HEK293 (cell line): Measurements from ENCODE around the gene SPACDR.
A peak's percentile ranks its signal among the peaks of the same experiment; 100 is the strongest.

Experiments
- CTCF ChIA-PET: fragments of 350-600 bp; formaldehyde crosslinking; extraction: SDS; loops from one replicate; lab custom pipeline; 2021; ENCODE audit warnings: antibody characterized with exemption; lab: Yijun Ruan, JAX
- POLR2A ChIA-PET: fragments of 300-600 bp; formaldehyde crosslinking; extraction: SDS; loops from one replicate; lab custom pipeline; 2020; ENCODE audit warnings: antibody characterized with exemption, inconsistent platforms; lab: Yijun Ruan, JAX
- H3K27ac ChIP-seq: fragments of 200-500 bp; sonication (Bioruptor generic); 2 replicates; pipeline ENCODE4 v1.5.1; 2014; ENCODE audit warnings: low read depth, low read length, control low read depth, inconsistent platforms; ENCODE audit errors: extremely low read depth
- H3K36me3 ChIP-seq, 2 experiments: fragments of 200-500 bp in 1 of 2; sonication (Bioruptor generic) in 1 of 2; 1 replicate in 1 of 2; 2 replicates in 1 of 2; pipeline ENCODE4 v1.5.1; 2014 to 2017; ENCODE audit warnings: inconsistent platforms in 2 of 2, low read length in 2 of 2; ENCODE audit not compliant: control insufficient read depth in 2 of 2, insufficient read depth in 1 of 2
- H3K4me1 ChIP-seq: fragments of 200-500 bp; sonication (Bioruptor generic); 2 replicates; pipeline ENCODE4 v1.5.1; 2014; ENCODE audit warnings: mild to moderate bottlenecking, low read length, inconsistent platforms; ENCODE audit not compliant: control insufficient read depth, insufficient read depth
- H3K4me3 ChIP-seq: 2 replicates; pipeline ENCODE4 v1.5.1; 2011; ENCODE audit warnings: low read depth, mild to moderate bottlenecking, control low read depth, low read length, moderate library complexity
- H3K9me3 ChIP-seq: fragments of 200-500 bp; sonication (Bioruptor generic); 2 replicates; pipeline ENCODE4 v1.5.1; 2014; ENCODE audit warnings: low read depth, low read length, inconsistent platforms; ENCODE audit not compliant: control insufficient read depth, insufficient read depth
- GLIS1 ChIP-seq: fragments of 450-650 bp; formaldehyde crosslinking; IDR thresholded peaks from 2 replicates; pipeline ENCODE4 v1.5.1; 2016; ENCODE audit warnings: missing biosample characterization, missing genetic modification characterization
- KLF1 ChIP-seq: fragments of 450-650 bp; formaldehyde crosslinking; IDR thresholded peaks from 2 replicates; pipeline ENCODE4 v1.5.1; 2016; ENCODE audit warnings: missing biosample characterization, missing genetic modification characterization
- KLF7 ChIP-seq: fragments of 450-650 bp; formaldehyde crosslinking; IDR thresholded peaks from 2 replicates; pipeline ENCODE4 v1.5.1; 2016; ENCODE audit warnings: missing biosample characterization, missing genetic modification characterization, borderline replicate concordance
- MZF1 ChIP-seq: fragments of 450-650 bp; formaldehyde crosslinking; IDR thresholded peaks from 2 replicates; pipeline ENCODE4 v1.5.1; 2017; ENCODE audit warnings: missing biosample characterization, missing genetic modification characterization, borderline replicate concordance
- PATZ1 ChIP-seq: fragments of 450-650 bp; formaldehyde crosslinking; IDR thresholded peaks from 2 replicates; pipeline ENCODE4 v1.5.1; 2016; ENCODE audit warnings: missing biosample characterization, missing genetic modification characterization
- RBAK ChIP-seq: fragments of 450-650 bp; formaldehyde crosslinking; IDR thresholded peaks from 2 replicates; pipeline ENCODE4 v1.5.1; 2016; ENCODE audit warnings: missing biosample characterization, missing genetic modification characterization
- ZBTB1 ChIP-seq: fragments of 450-650 bp; formaldehyde crosslinking; IDR thresholded peaks from 2 replicates; pipeline ENCODE4 v1.5.1; 2016; ENCODE audit warnings: missing biosample characterization, missing genetic modification characterization
- ZBTB11 ChIP-seq: fragments of 450-650 bp; formaldehyde crosslinking; conservative IDR thresholded peaks from 2 replicates; pipeline ENCODE4 v1.5.1; 2016; ENCODE audit warnings: low read depth, missing biosample characterization, missing genetic modification characterization
- ZEB2 ChIP-seq: fragments of 450-650 bp; formaldehyde crosslinking; IDR thresholded peaks from 2 replicates; pipeline ENCODE4 v1.5.1; 2016; ENCODE audit warnings: missing biosample characterization, missing genetic modification characterization
- ZNF169 ChIP-seq: fragments of 450-650 bp; formaldehyde crosslinking; IDR thresholded peaks from 2 replicates; pipeline ENCODE4 v1.5.1; 2016; ENCODE audit warnings: missing biosample characterization, missing genetic modification characterization
- ZNF2 ChIP-seq: fragments of 450-650 bp; formaldehyde crosslinking; IDR thresholded peaks from 2 replicates; pipeline ENCODE4 v1.5.1; 2016; ENCODE audit warnings: missing biosample characterization, missing genetic modification characterization
- ZNF23 ChIP-seq: fragments of 450-650 bp; formaldehyde crosslinking; IDR thresholded peaks from 2 replicates; pipeline ENCODE4 v1.5.1; 2016; ENCODE audit warnings: missing biosample characterization, missing genetic modification characterization, borderline replicate concordance
- ZNF366 ChIP-seq: fragments of 450-650 bp; formaldehyde crosslinking; conservative IDR thresholded peaks from 2 replicates; pipeline ENCODE4 v1.5.1; 2016; ENCODE audit warnings: missing biosample characterization, missing genetic modification characterization
- ZNF488 ChIP-seq: fragments of 450-650 bp; formaldehyde crosslinking; IDR thresholded peaks from 2 replicates; pipeline ENCODE4 v1.5.1; 2016; ENCODE audit warnings: missing biosample characterization, missing genetic modification characterization
- ZNF521 ChIP-seq: fragments of 450-650 bp; formaldehyde crosslinking; IDR thresholded peaks from 2 replicates; pipeline ENCODE4 v1.5.1; 2017; ENCODE audit warnings: missing biosample characterization, mild to moderate bottlenecking, missing genetic modification characterization
- ZNF548 ChIP-seq: fragments of 450-650 bp; formaldehyde crosslinking; IDR thresholded peaks from 2 replicates; pipeline ENCODE4 v1.5.1; 2016; ENCODE audit warnings: missing biosample characterization, missing genetic modification characterization
- ZNF558 ChIP-seq: fragments of 450-650 bp; formaldehyde crosslinking; IDR thresholded peaks from 2 replicates; pipeline ENCODE4 v1.5.1; 2016; ENCODE audit warnings: missing biosample characterization, missing genetic modification characterization
- ZNF670 ChIP-seq: fragments of 450-650 bp; formaldehyde crosslinking; IDR thresholded peaks from 2 replicates; pipeline ENCODE4 v1.5.1; 2016; ENCODE audit warnings: missing biosample characterization, missing genetic modification characterization, low read depth
- ZSCAN23 ChIP-seq: fragments of 450-650 bp; formaldehyde crosslinking; IDR thresholded peaks from 2 replicates; pipeline ENCODE4 v1.5.1; 2016; ENCODE audit warnings: missing biosample characterization, missing genetic modification characterization
- TF ChIP-seq, protein P1 (sequence below): fragments of 450-650 bp; formaldehyde crosslinking; IDR thresholded peaks from 2 replicates; pipeline ENCODE4 v1.5.1; 2016; ENCODE audit warnings: missing biosample characterization, missing genetic modification characterization

SPACDR gene

DNA sequence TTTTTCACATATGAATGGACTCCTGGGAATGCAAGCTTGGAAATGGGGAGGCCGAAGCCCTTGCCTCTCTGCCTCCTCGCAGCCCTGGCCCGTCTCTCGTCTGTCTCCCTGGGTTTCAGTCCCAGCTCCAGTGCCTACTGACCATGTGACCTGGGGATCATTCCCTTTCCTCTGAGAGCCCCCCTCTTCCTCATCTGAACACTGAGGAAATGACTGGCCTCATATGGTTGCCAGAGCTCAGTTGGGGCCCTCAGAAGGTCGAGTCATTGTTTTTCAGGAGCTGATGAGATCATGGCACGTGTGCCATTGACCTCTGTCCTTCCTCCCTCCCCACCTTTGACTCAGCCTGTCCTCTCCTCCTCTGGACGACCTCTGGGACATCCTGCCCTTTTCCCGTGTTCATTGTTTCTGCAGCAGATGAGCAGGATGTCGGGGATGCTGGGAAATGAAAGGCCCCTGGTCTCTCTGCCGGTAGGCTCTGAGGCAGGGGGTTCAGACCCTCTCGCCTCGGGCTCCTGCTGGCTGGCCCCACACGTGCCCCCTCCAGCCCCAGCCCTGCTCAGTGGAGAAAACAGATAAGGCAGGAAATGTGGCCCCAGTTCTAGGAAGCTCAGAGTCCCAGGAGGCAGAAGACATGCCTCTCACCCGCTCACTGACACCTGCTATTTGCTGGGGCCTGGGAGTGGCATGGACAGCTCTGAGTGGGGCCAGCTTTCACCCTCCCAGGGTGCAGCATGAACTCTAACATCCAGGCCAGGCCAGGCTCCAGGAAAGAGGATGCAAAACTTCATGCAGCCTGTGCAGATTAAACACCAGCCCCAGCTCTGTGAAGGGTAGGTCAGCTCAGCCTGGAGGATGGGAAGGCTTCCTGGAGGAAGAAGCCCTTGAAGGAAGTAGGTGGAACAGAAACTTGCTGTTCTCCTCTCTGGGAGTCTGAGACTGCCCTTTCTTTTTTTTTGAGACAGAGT is 19.5 kb downstream of the SPACDR start (continued):
- TF ChIP-seq PATZ1 (tag by site-specific recombination): peak; percentile 36; the same call in 1 of the 2 replicates
- peak; percentile 32; the same call in 1 of the 2 replicates for TF ChIP-seq ZNF366 (tag by site-specific recombination)
- TF ChIP-seq ZNF558 (tag by site-specific recombination): no peak

- TF ChIP-seq GLIS1 (tag by site-specific recombination) (peak; percentile 44), ZNF548 (tag by site-specific recombination) (no peak), KLF7 (no peak)
- TF ChIP-seq, all 188 proteins: peak for 1
- H3K9me3 ChIP-seq: no peaks in the 10 kb centered on the region
- CTCF ChIA-PET: interaction anchor here (1.0 to 1.1 kb wide), 2 partner anchors 18 to 26 kb away, joined by 3 read pairs; no protein-coding TSS in a partner anchor
- H3K4me1 ChIP-seq: no peaks in the 10 kb centered on the region
- no peaks in the 10 kb centered on the region for H3K36me3 ChIP-seq
- H3K27ac ChIP-seq: no peak overlapping the region
- POLR2A ChIA-PET: interaction anchor here (0.6 to 6.2 kb wide), 2 partner anchors 14 to 31 kb away, joined by 3 to 28 read pairs; partner anchors contain the start of genes MEPCE and ZCWPW1
- H3K4me3 ChIP-seq: no peak overlapping the region
Measured at GRCh38 chr7:100443096-100443840, 20.8 kb downstream of the SPACDR start.

- Histone ChIP-seq H3K9me3 (no peaks in the 10 kb centered on the region), H3K36me3 (no peaks in the 10 kb centered on the region)
- POLR2A ChIA-PET: interaction anchor here (6.2 kb wide), 1 partner anchor 13 kb away, joined by 28 read pairs; the partner anchor contains the start of genes MEPCE and ZCWPW1
- TF ChIP-seq ZBTB11: no peak
- no peak for TF ChIP-seq ZNF366 (tag by site-specific recombination)
- no peak for TF ChIP-seq ZNF23 (tag by site-specific recombination)
- TF ChIP-seq RBAK (tag by site-specific recombination): no peak
- TF ChIP-seq ZNF488 (tag by site-specific recombination): no peak
- TF ChIP-seq ZEB2: no peak
- TF ChIP-seq KLF1 (tag by site-specific recombination): no peak
- TF ChIP-seq ZNF2: no peak
- no peak for TF ChIP-seq ZBTB1 (tag by site-specific recombination)
- no peak for TF ChIP-seq ZNF169
- TF ChIP-seq ZNF521 (tag by site-specific recombination): no peak
- TF ChIP-seq MZF1 (tag by site-specific recombination): no peak
- no peak for TF ChIP-seq ZNF670 (tag by site-specific recombination)
- no peak for TF ChIP-seq ZSCAN23 (tag by site-specific recombination)
- TF ChIP-seq, protein P1, sequence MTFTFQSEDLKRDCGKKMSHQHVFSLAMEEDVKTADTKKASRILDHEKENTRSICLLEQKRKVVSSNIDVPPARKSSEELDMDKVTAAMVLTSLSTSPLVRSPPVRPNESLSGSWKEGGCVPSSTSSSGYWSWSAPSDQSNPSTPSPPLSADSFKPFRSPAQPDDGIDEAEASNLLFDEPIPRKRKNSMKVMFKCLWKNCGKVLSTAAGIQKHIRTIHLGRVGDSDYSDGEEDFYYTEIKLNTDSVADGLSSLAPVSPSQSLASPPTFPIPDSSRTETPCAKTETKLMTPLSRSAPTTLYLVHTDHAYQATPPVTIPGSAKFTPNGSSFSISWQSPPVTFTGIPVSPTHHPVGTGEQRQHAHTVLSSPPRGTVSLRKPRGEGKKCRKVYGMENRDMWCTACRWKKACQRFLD (tag by site-specific recombination): no peak
- TF ChIP-seq, all 188 proteins: peak for 0
- Histone ChIP-seq H3K27ac (no peak overlapping the region), H3K4me3 (no peak overlapping the region), H3K4me1 (no peaks in the 10 kb centered on the region; the same call in 1 of the 2 replicates)
- CTCF ChIA-PET: no interaction called here
Measured at GRCh38 chr7:100441641-100442535, 22.2 kb downstream of the SPACDR start.
